ENCODE measurements around the gene SF3B4.

GRCh38 chr1:149942885-149943284, 15.3 kb upstream of the SF3B4 start:
- TF ChIP-seq CTCF (IDR thresholded peaks at IDR 0.05) (no peak), POLR2AphosphoS5 (IDR thresholded peaks at IDR 0.05) (peak; percentile 26)
